Bronchus fibroblast of lung (primary cell): ENCODE measurements around the gene FNDC5. TPM values are rescaled to one million over a fixed set of nuclear protein-coding genes. Genes with fewer than 3 reads are reported as not detected.

ENCODE experiments used
- total RNA-seq: library from RNA; depleted of rRNA; stranded (reverse); fragments of >200 nt; gene quantifications from 2 replicates; pipeline ENCODE4 v1.2.3, GENCODE V29; 2015

Gene FNDC5
- under 0.01 and 0.17 TPM in 2 replicates for total RNA-seq

DNA sequence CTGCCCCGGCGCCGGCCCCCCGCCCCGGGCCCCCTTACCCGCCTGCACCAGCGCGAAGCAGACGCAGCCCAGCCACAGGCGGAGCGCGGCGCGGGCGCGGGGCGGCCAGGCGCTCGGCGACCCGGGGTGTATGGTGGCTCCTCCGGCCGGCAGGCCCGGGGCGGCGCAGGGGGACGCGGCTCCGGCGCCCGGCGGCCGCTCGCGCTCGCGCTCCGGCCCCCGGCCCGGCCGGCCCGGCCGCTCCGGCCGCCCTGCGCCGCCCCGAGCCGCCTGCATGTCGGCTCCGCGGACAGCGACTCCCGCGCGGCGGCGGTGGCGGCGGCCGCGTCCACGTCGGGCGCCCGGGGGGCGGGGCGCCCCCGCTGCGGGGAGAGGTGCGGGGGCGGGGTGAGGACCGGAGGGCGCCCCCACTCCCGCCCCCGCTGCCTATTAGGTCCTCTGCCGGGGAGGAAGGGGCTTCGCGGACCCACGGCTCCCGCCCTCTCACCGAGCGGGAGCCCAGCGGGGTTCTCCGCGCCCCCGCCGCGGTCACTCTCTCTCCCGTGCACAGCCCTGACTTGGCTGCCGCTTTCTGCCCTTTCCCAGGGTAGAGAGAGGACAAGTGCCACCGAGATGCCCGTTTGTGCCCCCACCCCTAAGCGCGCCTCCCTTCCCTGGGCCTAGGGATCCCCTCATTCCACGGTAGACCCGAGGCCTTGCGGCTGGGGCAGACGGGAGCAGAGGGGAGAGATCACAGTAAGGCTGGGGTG lies at the start of gene FNDC5:
TSS of gene FNDC5 (minus strand) at position 298 of the 749 bp plus-strand sequence.

GRCh38 chr1:32900956-32901822 lies 30.5 kb upstream of the FNDC5 start, which contains the start of gene TMEM54:
Gene TMEM54, minus strand, starts transcription at chr1:32901389. Its CDS starts 151 bp downstream, at chr1:32901238.

DNA sequence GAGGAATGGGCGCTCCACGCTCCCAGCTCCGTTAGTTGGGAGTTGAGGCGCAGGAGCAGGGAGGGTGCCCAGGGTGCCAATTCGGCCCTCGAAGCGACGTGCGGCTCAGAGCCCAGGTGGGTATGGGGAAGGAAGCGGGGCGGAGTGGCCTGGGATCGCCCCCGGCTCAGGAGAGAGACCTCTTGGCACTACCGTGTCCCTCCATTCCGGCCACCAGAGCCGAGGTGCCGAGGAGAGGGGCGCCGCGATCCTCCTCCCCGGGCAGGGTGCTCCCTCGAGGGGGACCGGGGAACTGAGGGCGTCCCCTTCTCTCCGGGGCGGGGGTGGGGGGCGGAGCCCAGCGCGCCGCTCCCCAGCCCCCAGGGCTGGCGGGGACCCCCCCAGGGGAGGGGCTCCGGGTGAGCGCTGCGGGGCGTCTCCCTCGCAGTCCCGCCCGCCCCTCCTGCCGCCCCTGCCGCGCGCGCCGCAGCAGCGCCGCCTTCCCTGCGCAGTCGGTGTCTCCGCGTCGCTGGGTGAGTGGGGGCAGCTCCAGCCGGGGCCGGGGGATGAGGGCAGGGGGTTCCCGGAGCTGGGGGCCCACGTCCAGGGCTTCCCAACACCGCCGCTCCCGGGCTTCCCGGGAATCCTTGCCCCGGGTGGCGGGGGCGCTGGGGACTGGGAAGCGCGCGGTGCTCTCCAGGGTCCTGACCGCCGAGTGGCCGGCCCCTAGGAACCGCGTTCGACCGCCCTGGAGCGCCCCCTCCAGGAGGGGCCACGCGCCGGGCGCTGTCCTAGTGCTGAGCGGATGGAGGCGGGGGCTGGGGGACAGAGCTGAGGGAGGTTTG lies 15.5 kb upstream of the FNDC5 start, which contains the start of gene HPCA:
TSS of gene HPCA (plus strand) at position 488 of the 824 bp plus-strand sequence. CDS start 2,408 bp downstream, outside the sequence.

GRCh38 chr1:32817159-32817814 lies 53.4 kb downstream of the FNDC5 start, which contains the start of the genes S100PBP and YARS1:
Gene S100PBP, plus strand, starts transcription at chr1:32817653. Its CDS starts 8,447 bp downstream, at chr1:32826100.
Gene YARS1, minus strand, starts transcription at chr1:32817358. Its CDS starts 114 bp downstream, at chr1:32817244.

Other genes with a start within 250 kb of the FNDC5 start
- 27.7 and 27.8 TPM in 2 replicates for gene ZBTB8OS, start 220.4 kb downstream of the FNDC5 start, total RNA-seq
- gene RBBP4, start 219.7 kb downstream of the FNDC5 start, total RNA-seq = 122 and 151 TPM in 2 replicates
- gene SYNC, start 168.1 kb downstream of the FNDC5 start, total RNA-seq = 10.6 and 15.8 TPM in 2 replicates
- 157 and 161 TPM in 2 replicates for gene YARS1, start 53.6 kb downstream of the FNDC5 start, total RNA-seq
- gene S100PBP, start 53.3 kb downstream of the FNDC5 start, total RNA-seq = 12.5 and 17.1 TPM in 2 replicates
- 0.15 TPM in 1 of 2 replicates, not detected in the other for gene HPCA, start 15.6 kb upstream of the FNDC5 start, total RNA-seq
- 52.2 and 57.3 TPM in 2 replicates for gene TMEM54, start 30.5 kb upstream of the FNDC5 start, total RNA-seq
- gene RNF19B, start 93.9 kb upstream of the FNDC5 start, total RNA-seq = 8.7 and 8.9 TPM in 2 replicates
- gene AK2, start 166.0 kb upstream of the FNDC5 start, total RNA-seq = 155 and 181 TPM in 2 replicates
- 4.5 and 5.2 TPM in 2 replicates for gene AZIN2, start 210.2 kb upstream of the FNDC5 start, total RNA-seq